HL-60 (cell line): ENCODE data around the gene CTNNA1.
"Not testable (repeated sequence)": the region's sequence is repeated elsewhere in the genome, so short reads cannot be mapped to it uniquely, and the experiment has no call there.

Experiments
- DNase-seq, 2 experiments: peaks; one replicate each; pipeline ENCODE4 v3.0.0-alpha.2; 2010 to 2020; ENCODE audit warnings: low read depth in 1 of 2, low spot score in 1 of 2
- H3K27ac ChIP-seq: fragments of 250-450 bp; sonication (Bioruptor Pico); replicated peaks from 2 replicates; pipeline ENCODE4 v1.5.1; 2020; ENCODE audit warnings: mild to moderate bottlenecking, moderate library complexity
- H3K27me3 ChIP-seq: fragments of 250-450 bp; sonication (Bioruptor Pico); 2 replicates; pipeline ENCODE4 v1.5.1; 2021; ENCODE audit warnings: mild to moderate bottlenecking, moderate library complexity; ENCODE audit not compliant: insufficient read depth, poor library complexity, severe bottlenecking
- H3K4me3 ChIP-seq: replicated peaks from 2 replicates; pipeline ENCODE4 v1.5.1; 2011; ENCODE audit warnings: mild to moderate bottlenecking, control low read depth, low read length; ENCODE audit not compliant: insufficient read depth
- CTCF ChIP-seq: IDR thresholded peaks from one replicate; pipeline ENCODE4 v1.5.1; 2011; ENCODE audit warnings: low read length, control low read depth, inconsistent platforms; ENCODE audit not compliant: insufficient read depth
- GABPA ChIP-seq: IDR thresholded peaks from 2 replicates; pipeline ENCODE4 v1.6.1; 2012; ENCODE audit warnings: low read depth
- POLR2AphosphoS5 ChIP-seq: IDR thresholded peaks from 2 replicates; pipeline ENCODE4 v1.6.1; 2012; ENCODE audit warnings: low read depth
- REST ChIP-seq: IDR thresholded peaks from 2 replicates; pipeline ENCODE4 v1.6.1; 2012; ENCODE audit warnings: low read depth; ENCODE audit not compliant: insufficient replicate concordance
- SPI1 ChIP-seq: IDR thresholded peaks from 2 replicates; pipeline ENCODE4 v1.6.1; 2012; ENCODE audit warnings: low read depth, mild to moderate bottlenecking, borderline replicate concordance

The CTNNA1 gene

GRCh38 chr5:138725153-138725817 is 27.9 kb upstream of the CTNNA1 start:
- TF ChIP-seq SPI1 (no peak), REST (no peak), POLR2AphosphoS5 (no peak), GABPA (no peak), CTCF (no peak)
- Histone ChIP-seq H3K4me3 (no peak overlapping the region), H3K27me3 (no peaks in the 10 kb centered on the region), H3K27ac (no peak overlapping the region)
- DNase-seq: no peak

- Histone ChIP-seq H3K27ac (no peak overlapping the region), H3K4me3 (no peak overlapping the region), H3K27me3 (no peaks in the 10 kb centered on the region)
- no peak for TF ChIP-seq REST
- TF ChIP-seq POLR2AphosphoS5: no peak
- TF ChIP-seq CTCF: no peak
- TF ChIP-seq GABPA: no peak
- no peak for TF ChIP-seq SPI1
- DNase-seq: no peak
These were observed 27.3 kb upstream of the CTNNA1 start for GRCh38 chr5:138725818-138726416.

DNA sequence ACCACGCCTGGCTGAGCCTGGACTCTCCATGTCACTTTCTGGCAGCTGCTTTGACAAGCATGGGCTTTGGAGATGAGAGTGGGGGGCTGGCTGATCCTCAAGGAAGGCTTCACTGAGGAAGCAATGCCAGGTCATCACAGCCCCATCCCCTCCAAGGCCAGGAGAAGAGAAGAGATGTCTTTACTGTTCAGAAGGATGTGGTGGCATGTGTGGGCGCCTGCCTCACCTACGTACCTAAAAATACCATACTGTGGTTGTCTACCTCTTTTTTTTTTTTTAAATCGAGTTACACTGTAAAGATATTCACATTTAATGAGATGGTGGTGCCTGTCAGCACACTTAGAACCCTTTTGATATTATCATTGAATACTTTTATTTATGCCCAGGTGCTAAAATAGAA is 26.4 kb upstream of the CTNNA1 start:
- Histone ChIP-seq H3K4me3 (no peak overlapping the region), H3K27ac (no peak overlapping the region), H3K27me3 (no peaks in the 10 kb centered on the region)
- TF ChIP-seq POLR2AphosphoS5 (no peak), GABPA (no peak), REST (no peak), CTCF (no peak), SPI1 (no peak)
- DNase-seq: no peak

DNA sequence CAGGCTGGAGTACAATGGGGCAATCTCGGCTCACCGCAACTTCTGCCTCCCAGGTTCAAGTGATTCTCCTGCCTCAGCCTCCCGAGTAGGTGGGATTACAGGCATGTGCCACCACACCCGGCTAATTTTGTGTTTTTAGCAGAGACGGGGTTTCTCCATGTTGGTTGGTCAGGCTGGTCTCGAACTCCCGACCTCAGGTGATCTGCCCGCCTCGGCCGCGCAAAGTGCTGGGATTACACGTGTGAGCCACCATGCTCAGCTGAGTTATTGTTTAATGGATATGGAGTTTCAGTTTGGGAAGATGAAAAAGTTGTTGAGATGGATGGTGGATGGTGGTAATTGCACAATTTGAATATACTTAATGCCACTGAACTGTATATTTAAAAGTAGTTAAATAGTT is 22.7 kb upstream of the CTNNA1 start:
- H3K4me3 ChIP-seq, H3K27me3 ChIP-seq, H3K27ac ChIP-seq, DNase-seq: not testable (repeated sequence)
